ENCODE measurements around the gene NDUFAF4. TPM values are rescaled to one million over a fixed set of nuclear protein-coding genes. Genes with fewer than 3 reads are reported as not detected.

NDUFAF4 gene
- total RNA-seq, 4 donors from 2014 or later, result 14.5 to 39.4 (median 27.4) TPM

DNA sequence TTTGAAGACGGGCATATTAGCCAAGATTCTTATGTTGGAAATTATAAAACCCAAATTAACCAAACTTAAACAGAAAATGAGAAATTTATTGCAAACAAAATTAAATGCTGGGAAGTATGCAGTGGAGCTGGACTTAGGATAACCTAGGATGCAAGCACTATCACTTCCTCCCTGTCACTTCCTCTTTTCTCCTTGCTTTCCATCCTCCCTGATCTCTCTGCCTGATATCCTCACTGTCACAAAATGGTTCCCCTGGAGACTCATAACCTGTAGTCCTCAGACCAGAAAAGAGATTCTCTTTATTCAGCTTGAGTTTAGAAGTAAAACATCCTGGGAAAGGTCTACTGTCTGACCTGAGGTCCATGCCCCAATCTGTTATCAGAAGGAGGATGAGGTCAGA, 19.4 kb upstream of the NDUFAF4 start:
- Histone ChIP-seq H3K4me1 (no peaks in the 10 kb centered on the region), H3K36me3 (no peaks in the 10 kb centered on the region), H3K4me3 (no peak overlapping the region), H3K27ac (no peak overlapping the region), H3K9me3 (no peaks in the 10 kb centered on the region), H3K27me3 (peaks cover 17% of the 10 kb centered on the region)
- 58 to 80% methylated on average over 1 of the region's 1 CpG for WGBS, 2 donors (ENCODE audit: low coverage in 1 of 2)
- no peak for ATAC-seq
- TF ChIP-seq POLR2A (IDR thresholded peaks at IDR 0.05) (no peak), EP300 (IDR thresholded peaks at IDR 0.05) (no peak), POLR2AphosphoS5 (IDR thresholded peaks at IDR 0.05) (no peak)
- TF ChIP-seq, protein P1, sequence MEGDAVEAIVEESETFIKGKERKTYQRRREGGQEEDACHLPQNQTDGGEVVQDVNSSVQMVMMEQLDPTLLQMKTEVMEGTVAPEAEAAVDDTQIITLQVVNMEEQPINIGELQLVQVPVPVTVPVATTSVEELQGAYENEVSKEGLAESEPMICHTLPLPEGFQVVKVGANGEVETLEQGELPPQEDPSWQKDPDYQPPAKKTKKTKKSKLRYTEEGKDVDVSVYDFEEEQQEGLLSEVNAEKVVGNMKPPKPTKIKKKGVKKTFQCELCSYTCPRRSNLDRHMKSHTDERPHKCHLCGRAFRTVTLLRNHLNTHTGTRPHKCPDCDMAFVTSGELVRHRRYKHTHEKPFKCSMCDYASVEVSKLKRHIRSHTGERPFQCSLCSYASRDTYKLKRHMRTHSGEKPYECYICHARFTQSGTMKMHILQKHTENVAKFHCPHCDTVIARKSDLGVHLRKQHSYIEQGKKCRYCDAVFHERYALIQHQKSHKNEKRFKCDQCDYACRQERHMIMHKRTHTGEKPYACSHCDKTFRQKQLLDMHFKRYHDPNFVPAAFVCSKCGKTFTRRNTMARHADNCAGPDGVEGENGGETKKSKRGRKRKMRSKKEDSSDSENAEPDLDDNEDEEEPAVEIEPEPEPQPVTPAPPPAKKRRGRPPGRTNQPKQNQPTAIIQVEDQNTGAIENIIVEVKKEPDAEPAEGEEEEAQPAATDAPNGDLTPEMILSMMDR (IDR thresholded peaks at IDR 0.05), result no peak

DNA sequence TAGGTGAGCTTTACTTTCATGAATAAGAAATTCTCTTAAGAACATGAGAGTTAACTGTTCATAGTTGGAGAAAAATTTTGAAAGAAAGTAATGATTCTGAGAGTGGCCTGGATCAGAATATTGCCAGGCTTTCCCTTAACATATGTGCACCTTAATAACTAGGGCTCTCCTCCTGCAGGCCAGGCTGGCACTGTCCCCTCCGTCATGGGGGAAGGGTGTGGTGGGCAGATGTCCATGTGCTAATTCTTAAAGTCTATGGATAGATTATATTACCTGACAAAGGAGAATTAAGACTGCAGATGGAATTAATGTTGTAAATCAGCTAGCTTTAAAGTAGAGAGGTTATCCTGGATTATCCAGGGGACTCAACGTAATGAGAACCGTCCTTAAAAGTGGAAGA, 15.9 kb upstream of the NDUFAF4 start:
- Histone ChIP-seq H3K36me3 (no peaks in the 10 kb centered on the region), H3K27me3 (peaks cover 17% of the 10 kb centered on the region), H3K4me1 (no peaks in the 10 kb centered on the region), H3K4me3 (no peak overlapping the region), H3K27ac (no peak overlapping the region), H3K9me3 (no peaks in the 10 kb centered on the region)
- ATAC-seq, result no peak
- WGBS, 2 donors (ENCODE audit: low coverage in 1 of 2), result 73 to 75% methylated on average over 3 of the region's 3 CpGs
- TF ChIP-seq EP300 (IDR thresholded peaks at IDR 0.05), result no peak
- TF ChIP-seq POLR2A (IDR thresholded peaks at IDR 0.05), result no peak
- TF ChIP-seq, protein P1 (IDR thresholded peaks at IDR 0.05), result no peak
- no peak for TF ChIP-seq POLR2AphosphoS5 (IDR thresholded peaks at IDR 0.05)

DNA sequence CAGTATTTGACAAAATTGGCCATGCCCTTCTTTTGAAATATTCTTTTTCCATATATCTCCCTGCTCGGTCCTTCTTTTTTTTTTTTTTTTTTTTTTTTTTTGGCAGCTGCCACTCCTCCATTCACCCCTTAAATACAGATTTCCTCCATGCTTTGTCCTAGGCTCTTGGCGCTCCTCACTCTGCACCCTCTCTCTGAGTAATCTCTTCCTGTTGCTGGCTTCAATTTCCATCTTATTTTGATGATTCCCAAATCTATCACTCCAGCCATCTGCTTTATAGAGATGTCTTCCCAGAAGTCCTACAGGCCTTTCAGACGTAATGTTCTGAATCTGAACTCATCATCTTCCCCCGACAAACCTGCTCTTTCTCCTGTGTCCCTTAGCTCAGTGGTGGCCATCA, 14.1 kb upstream of the NDUFAF4 start:
- Histone ChIP-seq H3K27ac (no peak overlapping the region), H3K9me3 (no peaks in the 10 kb centered on the region), H3K4me3 (no peak overlapping the region), H3K27me3 (peaks cover 17% of the 10 kb centered on the region), H3K4me1 (no peaks in the 10 kb centered on the region), H3K36me3 (no peaks in the 10 kb centered on the region)
- TF ChIP-seq POLR2AphosphoS5 (IDR thresholded peaks at IDR 0.05) (no peak), POLR2A (IDR thresholded peaks at IDR 0.05) (no peak), EP300 (IDR thresholded peaks at IDR 0.05) (no peak)
- TF ChIP-seq, protein P1 (IDR thresholded peaks at IDR 0.05), result no peak
- WGBS, 2 donors (ENCODE audit: low coverage in 1 of 2), result 83 to 85% methylated on average over 1 to 4 of the region's 4 CpGs
- no peak for ATAC-seq

DNA sequence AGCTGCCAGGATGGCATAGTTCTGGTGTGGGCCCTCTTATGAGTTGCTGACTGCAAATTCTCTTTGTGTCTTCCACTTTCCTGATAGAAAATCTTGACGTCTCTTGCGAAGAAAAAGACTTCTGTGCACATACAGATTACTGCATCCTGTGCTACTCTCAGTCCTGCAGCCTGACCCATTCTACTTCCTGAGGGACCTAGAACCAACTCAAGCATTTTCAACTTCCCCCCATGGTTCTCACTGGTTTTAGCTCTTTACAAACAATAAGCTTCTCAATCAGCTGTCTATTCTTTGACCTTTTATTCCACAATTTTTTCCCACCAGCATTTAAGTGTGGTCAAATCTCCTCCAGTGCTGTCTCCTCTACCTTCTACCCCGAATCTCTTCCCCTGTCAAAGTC, 13.5 kb upstream of the NDUFAF4 start:
- no peaks in the 10 kb centered on the region for H3K4me1 ChIP-seq
- WGBS, 2 donors (ENCODE audit: low coverage in 1 of 2), result 34 to 70% methylated on average over 3 of the region's 3 CpGs

DNA sequence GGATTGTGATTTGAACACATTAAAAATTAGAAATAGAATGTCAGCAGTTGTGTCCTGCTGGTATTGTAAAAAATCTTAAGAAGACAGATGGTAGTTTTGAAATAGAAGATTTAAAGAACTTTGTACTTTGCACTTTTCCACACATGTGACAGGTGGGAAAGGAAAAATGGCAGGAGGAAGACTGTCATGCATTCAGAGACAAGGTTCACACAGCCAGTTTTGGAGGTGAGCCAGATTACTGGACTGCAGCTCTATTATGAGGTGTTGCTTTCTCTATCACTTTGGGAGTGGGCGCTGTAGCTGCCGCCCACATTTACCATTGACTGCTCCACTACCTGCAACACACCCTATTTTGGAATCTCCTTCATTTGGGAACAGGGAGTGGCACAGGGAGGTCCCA, 12.1 kb upstream of the NDUFAF4 start:
- Histone ChIP-seq H3K4me3 (no peak overlapping the region), H3K36me3 (no peaks in the 10 kb centered on the region), H3K27ac (no peak overlapping the region), H3K4me1 (no peaks in the 10 kb centered on the region), H3K27me3 (peaks cover 18% of the 10 kb centered on the region), H3K9me3 (no peaks in the 10 kb centered on the region)
- 70 to 71% methylated on average over 1 to 2 of the region's 2 CpGs for WGBS, 2 donors (ENCODE audit: low coverage in 1 of 2)
- no peak for ATAC-seq
- TF ChIP-seq EP300 (IDR thresholded peaks at IDR 0.05) (no peak), POLR2A (IDR thresholded peaks at IDR 0.05) (no peak), POLR2AphosphoS5 (IDR thresholded peaks at IDR 0.05) (no peak)
- TF ChIP-seq, protein P1 (IDR thresholded peaks at IDR 0.05), result no peak

More for the DNA sequence above, 13.5 kb upstream of the NDUFAF4 start:
- Histone ChIP-seq H3K4me3 (no peak overlapping the region), H3K27me3 (peaks cover 19% of the 10 kb centered on the region), H3K27ac (no peak overlapping the region), H3K9me3 (no peaks in the 10 kb centered on the region), H3K36me3 (no peaks in the 10 kb centered on the region)
- ATAC-seq, result no peak
- TF ChIP-seq, protein P1 (IDR thresholded peaks at IDR 0.05), result no peak
- TF ChIP-seq EP300 (IDR thresholded peaks at IDR 0.05) (no peak), POLR2AphosphoS5 (IDR thresholded peaks at IDR 0.05) (no peak), POLR2A (IDR thresholded peaks at IDR 0.05) (no peak)

All from gastroesophageal sphincter (tissue), 4 donors.